ENCODE data around the gene GOLGA6L9.
"Not testable (repeated sequence)": the region's sequence is repeated elsewhere in the genome, so short reads cannot be mapped to it uniquely, and the experiment has no call there.

GOLGA6L9 gene

DNA sequence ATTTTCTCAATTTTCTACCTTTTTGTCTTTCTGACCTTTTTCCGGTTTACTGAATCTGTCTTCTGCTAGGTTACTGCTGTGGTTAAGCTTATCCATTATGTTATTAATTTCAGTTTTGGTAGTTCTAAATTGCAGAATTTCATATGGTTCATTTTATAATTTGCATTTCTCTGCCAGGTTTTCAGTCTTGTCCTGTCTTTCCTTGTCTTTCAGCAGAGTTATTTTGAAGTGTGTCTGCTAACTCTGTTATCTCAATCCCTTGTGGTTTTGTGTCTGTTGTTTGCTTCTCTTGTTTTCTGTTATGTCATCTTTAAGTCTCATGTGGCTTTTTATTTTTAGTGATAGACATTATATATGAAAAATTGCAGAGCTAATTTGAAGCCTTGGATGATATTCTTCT lies 18.0 kb upstream of the GOLGA6L9 start:
- not testable (repeated sequence) for H3K9me3 Mint-ChIP-seq; ATAC-seq (replicated peaks); DNase-seq; H3K4me1 Mint-ChIP-seq (ENCODE audit: low read depth in 2 of 2); H3K27ac Mint-ChIP-seq; H3K4me3 Mint-ChIP-seq; H3K27me3 Mint-ChIP-seq; H3K36me3 Mint-ChIP-seq (ENCODE audit: insufficient read depth)

DNA sequence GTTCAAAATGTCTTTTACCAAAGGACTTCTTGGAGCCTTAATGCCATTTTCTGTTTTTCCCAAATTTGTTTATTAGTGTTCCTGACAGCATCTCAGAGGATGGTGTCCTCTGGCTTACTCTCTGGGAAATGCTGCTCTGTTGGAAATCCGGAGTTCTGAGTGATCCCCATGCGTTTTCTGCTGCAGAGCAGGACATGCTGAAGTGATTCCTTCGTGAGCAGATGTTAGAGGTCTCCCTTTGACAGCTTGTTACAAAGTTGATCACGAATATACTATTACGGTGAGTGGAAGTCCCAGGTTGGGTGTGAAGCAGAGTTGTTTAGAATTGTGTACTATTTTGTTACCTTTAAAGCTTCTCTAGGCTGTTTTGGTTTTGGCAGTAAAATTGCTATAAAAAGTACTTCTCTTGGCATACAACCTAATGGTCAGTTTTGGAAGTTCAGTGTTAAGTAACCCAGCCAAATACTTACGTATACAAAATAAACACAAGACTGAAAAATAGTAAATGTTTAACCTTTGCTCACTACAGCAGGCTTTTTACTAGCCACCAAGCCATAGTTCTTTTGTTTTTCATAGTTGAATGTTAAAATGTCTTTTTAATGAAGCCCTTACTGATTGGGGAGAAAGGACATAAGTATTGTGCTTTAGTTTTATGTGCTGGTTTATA lies 15.0 kb upstream of the GOLGA6L9 start:
- H3K27me3 Mint-ChIP-seq; DNase-seq; H3K4me3 Mint-ChIP-seq; H3K9me3 Mint-ChIP-seq; ATAC-seq (replicated peaks); H3K4me1 Mint-ChIP-seq (ENCODE audit: low read depth in 2 of 2); H3K36me3 Mint-ChIP-seq (ENCODE audit: insufficient read depth): not testable (repeated sequence)
- H3K27ac Mint-ChIP-seq: peak overlapping the region in 1 of 2 donors; percentile 21

DNA sequence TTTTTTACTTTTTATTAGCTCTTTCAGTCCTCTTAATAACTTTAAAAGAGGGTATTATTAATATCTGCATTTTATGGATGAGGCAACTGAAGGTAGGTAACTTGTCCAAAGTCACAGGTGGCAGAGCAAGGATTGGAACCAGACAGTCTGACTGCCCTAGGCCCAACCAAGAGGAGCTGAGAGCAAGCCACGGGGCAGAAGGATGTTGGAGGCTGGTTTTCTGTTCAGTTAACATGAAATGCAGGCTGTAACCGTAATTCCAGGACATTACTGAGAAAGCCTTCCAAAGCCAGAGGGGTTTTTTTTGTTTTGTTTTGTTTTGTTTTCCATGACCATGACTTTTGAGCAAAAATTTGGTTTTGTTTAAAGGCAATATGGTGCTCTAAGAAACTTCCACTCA lies 9.1 kb upstream of the GOLGA6L9 start:
- not testable (repeated sequence) for H3K4me3 Mint-ChIP-seq; DNase-seq; H3K27me3 Mint-ChIP-seq; H3K9me3 Mint-ChIP-seq; H3K36me3 Mint-ChIP-seq (ENCODE audit: insufficient read depth); ATAC-seq (replicated peaks); H3K27ac Mint-ChIP-seq; H3K4me1 Mint-ChIP-seq (ENCODE audit: low read depth in 2 of 2)

DNA sequence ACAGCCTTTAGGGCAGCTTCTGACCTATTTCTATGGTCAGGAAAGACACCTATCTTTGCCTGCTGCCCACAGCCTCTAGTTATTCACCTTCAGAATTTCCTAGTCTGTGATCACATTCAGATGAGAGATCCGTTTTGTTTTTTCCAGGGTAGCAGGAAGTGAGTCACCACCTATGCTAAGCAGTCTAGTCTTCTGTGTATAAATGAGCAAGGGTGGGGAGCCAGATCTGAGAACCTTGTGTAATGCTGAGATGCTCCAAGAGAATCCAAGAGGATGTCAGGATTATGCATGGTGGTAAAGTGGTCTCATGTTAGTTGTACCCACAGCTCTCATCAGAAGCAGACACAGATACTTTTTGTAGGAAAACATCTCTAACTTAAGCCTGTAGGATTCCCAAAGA lies 8.7 kb upstream of the GOLGA6L9 start:
- ATAC-seq (replicated peaks): peak; percentile 27
- not testable (repeated sequence) for H3K27ac Mint-ChIP-seq; H3K4me1 Mint-ChIP-seq (ENCODE audit: low read depth in 2 of 2); DNase-seq; H3K36me3 Mint-ChIP-seq (ENCODE audit: insufficient read depth); H3K4me3 Mint-ChIP-seq; H3K9me3 Mint-ChIP-seq; H3K27me3 Mint-ChIP-seq

DNA sequence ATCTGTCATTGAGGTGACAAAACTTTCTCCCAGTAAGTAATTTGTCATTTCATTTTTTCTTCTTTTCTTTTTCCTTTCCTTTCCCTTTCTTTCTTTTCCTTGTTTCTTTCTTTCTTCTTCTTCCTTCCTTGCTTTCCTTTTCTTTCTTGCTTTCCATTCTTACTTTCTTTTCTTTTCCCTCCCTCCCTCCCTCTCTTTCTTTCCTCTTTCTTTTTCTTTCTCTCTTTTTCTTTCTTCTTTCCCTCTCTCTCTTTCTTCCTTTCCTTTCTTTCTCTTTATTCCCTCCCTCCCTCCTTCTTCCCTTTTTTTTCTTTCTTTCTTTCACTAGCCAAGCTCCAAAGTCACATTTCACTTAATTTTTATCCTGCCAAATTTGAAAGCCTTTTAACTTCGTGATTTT lies 2.5 kb upstream of the GOLGA6L9 start:
- not testable (repeated sequence) for H3K4me3 Mint-ChIP-seq; H3K36me3 Mint-ChIP-seq (ENCODE audit: insufficient read depth); ATAC-seq (replicated peaks); H3K27me3 Mint-ChIP-seq; H3K9me3 Mint-ChIP-seq; DNase-seq; H3K4me1 Mint-ChIP-seq (ENCODE audit: low read depth in 2 of 2); H3K27ac Mint-ChIP-seq

DNA sequence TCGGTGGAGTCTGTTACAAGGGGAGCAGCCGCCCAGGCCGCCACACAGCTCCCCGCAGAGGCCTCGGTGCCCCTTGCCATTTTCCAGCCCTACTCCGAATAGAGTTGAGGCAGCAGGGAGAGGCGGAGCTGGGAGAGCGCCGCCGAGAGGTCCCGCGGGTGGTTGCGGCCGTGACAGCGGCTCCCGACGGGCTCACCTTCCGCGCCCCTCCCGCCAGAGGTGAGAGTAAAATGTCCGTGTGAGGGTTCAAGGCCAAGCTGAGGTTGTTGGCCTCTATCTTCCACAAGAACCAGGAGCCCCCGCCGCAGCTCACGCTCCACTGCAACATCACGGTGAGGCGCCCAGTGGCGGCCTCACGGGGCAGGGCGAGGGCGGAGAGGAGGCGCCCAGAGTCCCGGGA lies 15.8 kb downstream of the GOLGA6L9 start:
- peak overlapping the region in 1 of 2 donors; percentile 52 for H3K4me3 Mint-ChIP-seq
- peak; percentile 31 for ATAC-seq (replicated peaks)
- H3K27me3 Mint-ChIP-seq; H3K36me3 Mint-ChIP-seq (ENCODE audit: insufficient read depth); H3K4me1 Mint-ChIP-seq (ENCODE audit: low read depth in 2 of 2); H3K9me3 Mint-ChIP-seq; H3K27ac Mint-ChIP-seq: not testable (repeated sequence)
- DNase-seq: peak; percentile 18 to 29 (median 25)

DNA sequence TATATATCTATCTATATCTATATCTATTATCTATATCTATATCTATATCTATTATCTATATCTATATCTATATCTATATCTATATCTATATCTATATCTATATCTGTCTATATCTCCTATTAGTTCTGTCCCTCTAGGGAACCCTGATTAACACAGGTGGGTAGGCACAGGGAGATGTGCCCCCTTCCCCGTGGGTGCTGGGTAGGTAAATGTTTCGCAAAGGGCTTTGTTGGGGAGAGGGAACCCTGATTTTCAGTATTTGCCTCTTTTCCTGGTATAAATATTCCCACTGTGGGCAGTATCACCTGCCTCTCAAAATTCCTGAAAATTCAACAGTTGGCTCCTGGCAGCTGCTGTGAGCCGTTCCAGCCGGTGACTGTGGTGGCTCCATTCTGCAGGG lies 27.7 kb downstream of the GOLGA6L9 start:
- DNase-seq; H3K36me3 Mint-ChIP-seq (ENCODE audit: insufficient read depth); H3K4me1 Mint-ChIP-seq (ENCODE audit: low read depth in 2 of 2); H3K27ac Mint-ChIP-seq; ATAC-seq (replicated peaks); H3K4me3 Mint-ChIP-seq; H3K27me3 Mint-ChIP-seq; H3K9me3 Mint-ChIP-seq: not testable (repeated sequence)

DNA sequence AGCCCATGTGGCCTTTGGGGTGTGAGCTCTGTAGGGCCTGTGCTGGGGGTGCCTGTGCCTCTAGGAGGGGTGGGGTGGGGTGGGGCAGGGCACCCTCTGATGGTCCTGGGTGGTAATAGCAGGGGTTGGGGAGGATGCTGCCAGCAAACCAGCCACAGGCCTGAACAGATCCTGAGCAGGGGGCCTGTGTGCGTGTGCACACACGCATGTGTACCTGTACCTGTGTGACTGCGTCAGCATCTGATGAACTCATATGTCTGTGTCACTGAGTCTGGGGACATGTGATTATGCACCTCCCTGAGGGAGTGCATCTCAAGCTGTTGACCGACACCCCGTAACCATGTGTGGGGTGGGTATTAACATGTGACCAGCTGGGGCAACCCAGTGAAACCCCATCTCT lies 36.0 kb downstream of the GOLGA6L9 start:
- H3K36me3 Mint-ChIP-seq (ENCODE audit: insufficient read depth); H3K4me3 Mint-ChIP-seq; H3K27ac Mint-ChIP-seq; H3K4me1 Mint-ChIP-seq (ENCODE audit: low read depth in 2 of 2); H3K27me3 Mint-ChIP-seq; H3K9me3 Mint-ChIP-seq; DNase-seq; ATAC-seq (replicated peaks): not testable (repeated sequence)

DNA sequence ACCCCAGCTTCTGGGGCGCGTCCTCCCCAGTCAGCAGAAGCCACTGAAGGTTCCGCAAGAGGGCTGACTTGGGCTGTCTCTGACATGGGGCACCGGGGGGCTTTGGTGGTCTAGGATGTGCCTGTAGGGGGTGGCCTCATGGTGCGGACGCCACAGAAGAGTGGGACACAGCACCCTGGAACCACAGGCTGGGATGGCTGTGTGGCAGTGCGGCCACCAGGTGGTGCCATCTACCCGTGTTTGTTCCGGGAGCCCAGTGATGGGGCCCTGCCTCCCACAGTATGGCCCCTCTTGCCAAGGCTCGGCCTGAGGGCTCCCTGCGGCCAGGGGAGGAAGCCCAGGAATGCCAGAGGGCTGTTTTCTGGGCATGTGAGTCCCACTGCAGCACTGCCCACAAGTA lies 38.6 kb downstream of the GOLGA6L9 start:
- peak; percentile 99 for ATAC-seq (replicated peaks)
- not testable (repeated sequence) for H3K4me3 Mint-ChIP-seq; H3K4me1 Mint-ChIP-seq (ENCODE audit: low read depth in 2 of 2); H3K9me3 Mint-ChIP-seq; H3K27ac Mint-ChIP-seq; DNase-seq; H3K27me3 Mint-ChIP-seq; H3K36me3 Mint-ChIP-seq (ENCODE audit: insufficient read depth)

DNA sequence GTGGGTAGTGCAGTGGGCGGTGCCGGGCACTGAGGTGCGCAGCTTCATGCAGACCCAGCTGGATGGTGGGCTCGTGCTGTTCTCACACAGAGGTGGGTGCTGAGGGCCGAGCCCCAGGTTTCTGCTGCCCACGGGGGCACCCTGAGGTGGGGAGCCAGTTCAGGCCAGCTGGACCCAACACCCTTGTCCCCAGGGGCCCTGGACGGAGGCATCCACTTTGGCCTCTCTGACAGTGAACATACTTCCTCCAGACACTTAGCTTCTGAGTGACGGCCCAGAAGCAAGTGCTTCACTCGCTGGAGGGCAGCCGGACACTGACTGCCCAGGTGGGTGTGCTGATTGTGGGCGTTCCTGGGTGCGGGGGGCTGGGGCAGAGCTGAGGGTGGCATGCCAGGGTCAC lies 39.8 kb downstream of the GOLGA6L9 start:
- H3K4me3 Mint-ChIP-seq; H3K36me3 Mint-ChIP-seq (ENCODE audit: insufficient read depth); H3K4me1 Mint-ChIP-seq (ENCODE audit: low read depth in 2 of 2); ATAC-seq (replicated peaks); DNase-seq; H3K27ac Mint-ChIP-seq; H3K9me3 Mint-ChIP-seq; H3K27me3 Mint-ChIP-seq: not testable (repeated sequence)

DNA sequence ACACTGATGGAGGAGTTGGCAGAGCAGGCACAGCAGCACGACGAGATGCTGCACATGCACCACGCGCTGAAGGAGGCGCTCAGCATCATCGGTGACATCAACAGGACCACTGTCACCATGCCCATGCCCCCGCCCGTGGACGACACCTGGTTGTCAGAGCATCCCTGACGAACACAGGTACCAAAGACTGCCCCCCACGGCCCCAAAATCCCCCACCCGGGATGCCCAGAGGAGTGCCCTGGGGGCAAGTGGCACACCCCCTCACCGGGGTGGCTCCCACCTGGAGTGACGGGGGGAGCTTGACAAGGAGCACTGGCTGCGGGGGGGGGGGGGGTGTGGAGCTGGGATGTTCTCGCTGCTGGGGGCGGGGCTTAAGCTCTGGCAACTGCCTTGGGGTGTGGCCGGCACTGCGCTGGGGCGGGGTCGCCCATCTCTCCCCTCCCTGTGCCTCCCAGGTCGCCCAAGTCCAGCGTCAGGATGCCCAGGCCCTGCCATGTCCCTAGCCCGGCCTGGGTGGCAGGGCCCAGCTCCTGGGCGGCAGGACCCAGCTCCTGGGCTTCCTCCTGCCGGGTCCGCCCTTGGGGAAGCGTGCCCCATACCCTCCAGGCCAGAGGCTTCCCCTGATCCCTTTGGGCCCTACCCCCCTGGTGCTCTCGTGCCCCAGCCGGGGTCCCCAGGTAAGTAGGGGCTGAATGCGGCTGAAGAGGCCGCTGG lies 42.8 kb downstream of the GOLGA6L9 start:
- not testable (repeated sequence) for H3K4me3 Mint-ChIP-seq; H3K27ac Mint-ChIP-seq; H3K36me3 Mint-ChIP-seq (ENCODE audit: insufficient read depth); H3K4me1 Mint-ChIP-seq (ENCODE audit: low read depth in 2 of 2); H3K9me3 Mint-ChIP-seq; ATAC-seq (replicated peaks); DNase-seq; H3K27me3 Mint-ChIP-seq

DNA sequence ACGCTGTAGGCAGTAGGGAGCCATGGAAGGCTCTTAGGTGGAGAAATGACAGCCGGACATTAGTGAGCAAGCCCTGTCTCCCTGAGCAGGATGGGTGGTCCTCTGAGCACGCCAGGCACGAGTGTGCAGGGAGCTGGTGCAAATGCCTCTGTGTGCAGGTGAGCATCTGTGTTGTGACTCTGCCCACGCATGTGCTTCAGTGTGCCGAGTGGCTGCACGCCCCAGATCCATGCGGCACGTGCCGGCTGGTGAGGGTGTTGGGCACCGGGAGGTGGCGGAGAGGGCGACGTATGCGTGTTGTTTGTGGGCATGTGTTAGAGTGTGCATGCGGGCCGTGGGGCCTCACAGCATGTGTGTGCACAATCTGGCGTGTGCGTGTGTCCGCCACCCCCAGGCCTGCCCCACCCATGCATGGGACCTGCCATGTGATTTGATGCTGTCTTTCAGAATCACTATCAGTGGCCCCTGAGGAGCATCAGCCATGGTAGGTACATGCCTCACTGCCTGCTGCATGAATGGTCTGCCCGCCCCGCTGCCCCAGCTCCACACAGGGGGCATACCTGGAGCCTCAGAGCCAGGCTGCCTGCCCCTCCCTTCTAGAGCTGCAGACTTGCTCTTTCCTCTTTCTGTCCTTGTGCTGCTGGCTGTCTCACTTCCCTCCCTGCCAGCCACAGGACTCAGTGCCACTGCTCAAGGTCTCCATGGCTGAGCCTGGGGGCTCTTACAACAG lies 45.1 kb downstream of the GOLGA6L9 start:
- DNase-seq; H3K27ac Mint-ChIP-seq; H3K4me1 Mint-ChIP-seq (ENCODE audit: low read depth in 2 of 2): not testable (repeated sequence)

DNA sequence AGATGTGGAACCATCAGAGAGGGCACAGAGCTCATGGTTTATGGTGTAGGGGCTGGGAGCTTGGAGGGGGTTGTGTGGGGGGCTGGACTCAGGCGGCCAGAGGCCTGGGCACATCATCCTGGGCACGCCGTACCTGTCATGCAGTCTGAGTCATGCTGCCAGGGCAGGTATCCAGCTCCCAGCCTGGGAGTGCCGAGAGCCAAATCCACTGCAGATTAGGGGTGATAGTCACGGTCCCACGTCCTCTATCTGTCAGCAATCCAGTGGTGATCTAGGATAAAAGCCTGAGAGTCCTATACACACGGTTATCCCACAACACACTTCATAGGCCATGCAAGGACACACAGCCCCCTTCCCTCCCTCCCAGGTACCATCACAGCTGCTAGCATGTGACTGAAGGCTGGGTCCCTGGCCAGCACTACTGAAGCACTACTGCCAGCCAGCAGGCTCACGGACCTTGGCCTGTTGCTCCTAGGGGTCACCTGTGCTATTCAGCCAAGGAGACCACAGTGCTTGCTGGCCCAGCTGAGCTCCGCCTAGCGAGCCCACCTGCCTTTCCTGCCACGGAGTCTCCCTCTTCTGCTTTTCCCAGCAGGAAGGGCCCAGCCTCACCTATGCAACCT lies 45.8 kb downstream of the GOLGA6L9 start:
- H3K36me3 Mint-ChIP-seq (ENCODE audit: insufficient read depth); DNase-seq; ATAC-seq (replicated peaks); H3K4me3 Mint-ChIP-seq; H3K9me3 Mint-ChIP-seq; H3K27ac Mint-ChIP-seq; H3K4me1 Mint-ChIP-seq (ENCODE audit: low read depth in 2 of 2); H3K27me3 Mint-ChIP-seq: not testable (repeated sequence)

More for the DNA sequence above, 45.1 kb downstream of the GOLGA6L9 start:
- H3K27me3 Mint-ChIP-seq; H3K9me3 Mint-ChIP-seq; H3K36me3 Mint-ChIP-seq (ENCODE audit: insufficient read depth); H3K4me3 Mint-ChIP-seq; ATAC-seq (replicated peaks): not testable (repeated sequence)

All from effector memory CD8-positive, alpha-beta T cell (primary cell).